ENCODE data around the gene CHRM4.

Gene CHRM4

GRCh38 chr11:46383404-46383758 lies 8.2 kb downstream of the CHRM4 start:
- Histone ChIP-seq H3K79me2 (ENCODE audit: control insufficient read depth, insufficient read depth, low read length, poor library complexity) (peaks cover 13% of the 10 kb centered on the region), H3K23ac (ENCODE audit: low read length) (no peak overlapping the region), H2AFZ (ENCODE audit: insufficient read depth, low read length, poor library complexity) (no peak overlapping the region), H3K4ac (ENCODE audit: low read depth, low read length) (no peak overlapping the region), H4K91ac (ENCODE audit: low read depth, low read length) (no peak overlapping the region), H4K8ac (ENCODE audit: low read depth, low read length) (no peak overlapping the region), H2AK5ac (ENCODE audit: low read length) (no peak overlapping the region), H3K4me2 (ENCODE audit: low read length) (no peak overlapping the region), H2BK12ac (ENCODE audit: low read length) (no peak overlapping the region), H3K79me1 (ENCODE audit: low read length) (peaks cover 24% of the 10 kb centered on the region), H3K9ac (ENCODE audit: low read length) (no peak overlapping the region), H2BK5ac (ENCODE audit: low read depth, low read length, poor library complexity) (no peak overlapping the region), H3K27me3 (ENCODE audit: insufficient read depth, low read length) (no peaks in the 10 kb centered on the region), H3K4me3 (ENCODE audit: low read depth, low read length) (no peak overlapping the region), H3K4me1 (ENCODE audit: control insufficient read depth in 1 of 2, insufficient read depth in 2 of 2, low read length in 2 of 2) (peaks cover 15 to 19% of the 10 kb centered on the region in 2 experiments), H3K36me3 (ENCODE audit: control insufficient read depth in 1 of 2, insufficient read depth in 2 of 2, low read length in 2 of 2) (peaks cover 19% of the 10 kb centered on the region in 2 experiments), H4K12ac (ENCODE audit: low read depth, low read length) (no peak overlapping the region), H3K18ac (ENCODE audit: low read length) (peak overlapping the region; percentile 21), H2BK120ac (ENCODE audit: insufficient read depth, low read length, poor library complexity) (no peak overlapping the region), H3K9me3 (ENCODE audit: insufficient read depth, low read depth, low read length) (peaks cover 2% of the 10 kb centered on the region), H3K14ac (ENCODE audit: low read length) (no peak overlapping the region), H3K27ac (ENCODE audit: low read depth, low read length) (no peak overlapping the region)
- DNase-seq: no peak
- WGBS (ENCODE audit: extremely low coverage, insufficient coverage, insufficient read length): no CpG with 5 or more reads among the region's 7 CpGs

GRCh38 chr11:46382646-46383403 lies 8.8 kb downstream of the CHRM4 start:
- H3K18ac ChIP-seq (ENCODE audit: low read length): peak overlapping the region; percentile 89
- peaks cover 13% of the 10 kb centered on the region for H3K79me2 ChIP-seq (ENCODE audit: control insufficient read depth, insufficient read depth, low read length, poor library complexity)
- peak overlapping the region; percentile 97 for H4K91ac ChIP-seq (ENCODE audit: low read depth, low read length)
- H4K8ac ChIP-seq (ENCODE audit: low read depth, low read length): peak overlapping the region; percentile 83
- H3K4me1 ChIP-seq (ENCODE audit: control insufficient read depth in 1 of 2, insufficient read depth in 2 of 2, low read length in 2 of 2): peaks cover 15 to 17% of the 10 kb centered on the region in 2 experiments
- peak overlapping the region; percentile 11 for H4K12ac ChIP-seq (ENCODE audit: low read depth, low read length)
- peak; percentile 35 to 67 for DNase-seq
- peak overlapping the region; percentile 81 for H3K4me2 ChIP-seq (ENCODE audit: low read length)
- peaks cover 24% of the 10 kb centered on the region in 2 experiments for H3K36me3 ChIP-seq (ENCODE audit: control insufficient read depth in 1 of 2, insufficient read depth in 2 of 2, low read length in 2 of 2)
- no peaks in the 10 kb centered on the region for H3K27me3 ChIP-seq (ENCODE audit: insufficient read depth, low read length)
- no peak overlapping the region for H3K23ac ChIP-seq (ENCODE audit: low read length)
- H3K9ac ChIP-seq (ENCODE audit: low read length): peak overlapping the region; percentile 89
- H2BK12ac ChIP-seq (ENCODE audit: low read length): no peak overlapping the region
- peak overlapping the region; percentile 87 for H3K4ac ChIP-seq (ENCODE audit: low read depth, low read length)
- peak overlapping the region; percentile 85 for H3K4me3 ChIP-seq (ENCODE audit: low read depth, low read length)
- no CpG with 5 or more reads among the region's 18 CpGs for WGBS (ENCODE audit: extremely low coverage, insufficient coverage, insufficient read length)
- H2AK5ac ChIP-seq (ENCODE audit: low read length): peak overlapping the region; percentile 40
- no peaks in the 10 kb centered on the region for H3K9me3 ChIP-seq (ENCODE audit: insufficient read depth, low read depth, low read length)
- peaks cover 24% of the 10 kb centered on the region for H3K79me1 ChIP-seq (ENCODE audit: low read length)
- peak overlapping the region; percentile 90 for H3K27ac ChIP-seq (ENCODE audit: low read depth, low read length)
- peak overlapping the region; percentile 69 for H2BK120ac ChIP-seq (ENCODE audit: insufficient read depth, low read length, poor library complexity)
- H2AFZ ChIP-seq (ENCODE audit: insufficient read depth, low read length, poor library complexity): no peak overlapping the region
- H2BK5ac ChIP-seq (ENCODE audit: low read depth, low read length, poor library complexity): no peak overlapping the region
- H3K14ac ChIP-seq (ENCODE audit: low read length): peak overlapping the region; percentile 86

- Histone ChIP-seq H3K27me3 (ENCODE audit: insufficient read depth, low read length) (no peaks in the 10 kb centered on the region), H3K4ac (ENCODE audit: low read depth, low read length) (peak overlapping the region; percentile 87), H2AFZ (ENCODE audit: insufficient read depth, low read length, poor library complexity) (peak overlapping the region; percentile 42), H4K12ac (ENCODE audit: low read depth, low read length) (peak overlapping the region; percentile 91), H2BK12ac (ENCODE audit: low read length) (peak overlapping the region; percentile 47), H2BK120ac (ENCODE audit: insufficient read depth, low read length, poor library complexity) (peak overlapping the region; percentile 69), H4K8ac (ENCODE audit: low read depth, low read length) (peak overlapping the region; percentile 83), H3K79me1 (ENCODE audit: low read length) (peaks cover 24% of the 10 kb centered on the region), H2AK5ac (ENCODE audit: low read length) (peak overlapping the region; percentile 40), H3K23ac (ENCODE audit: low read length) (no peak overlapping the region), H3K4me1 (ENCODE audit: control insufficient read depth in 1 of 2, insufficient read depth in 2 of 2, low read length in 2 of 2) (peaks cover 15 to 17% of the 10 kb centered on the region in 2 experiments), H3K36me3 (ENCODE audit: control insufficient read depth in 1 of 2, insufficient read depth in 2 of 2, low read length in 2 of 2) (peaks cover 32% of the 10 kb centered on the region in 2 experiments), H4K91ac (ENCODE audit: low read depth, low read length) (peak overlapping the region; percentile 97), H3K18ac (ENCODE audit: low read length) (peak overlapping the region; percentile 89), H3K79me2 (ENCODE audit: control insufficient read depth, insufficient read depth, low read length, poor library complexity) (peaks cover 13% of the 10 kb centered on the region), H3K27ac (ENCODE audit: low read depth, low read length) (peak overlapping the region; percentile 90), H2BK5ac (ENCODE audit: low read depth, low read length, poor library complexity) (peak overlapping the region; percentile 95), H3K9me3 (ENCODE audit: insufficient read depth, low read depth, low read length) (no peaks in the 10 kb centered on the region), H3K9ac (ENCODE audit: low read length) (peak overlapping the region; percentile 89), H3K4me2 (ENCODE audit: low read length) (peak overlapping the region; percentile 81), H3K14ac (ENCODE audit: low read length) (peak overlapping the region; percentile 86), H3K4me3 (ENCODE audit: low read depth, low read length) (peak overlapping the region; percentile 85)
- no CpG with 5 or more reads among the region's 66 CpGs for WGBS (ENCODE audit: extremely low coverage, insufficient coverage, insufficient read length)
- DNase-seq: no peak
Observed at GRCh38 chr11:46381819-46382645, 9.5 kb downstream of the CHRM4 start.

- H3K27me3 ChIP-seq (ENCODE audit: insufficient read depth, low read length): no peaks in the 10 kb centered on the region
- peak within 1 kb of the TSS; percentile 100 for H4K91ac ChIP-seq (ENCODE audit: low read depth, low read length)
- peak within 1 kb of the TSS; percentile 97 for H3K14ac ChIP-seq (ENCODE audit: low read length)
- DNase-seq: peak; percentile 36 to 49
- peak within 1 kb of the TSS; percentile 87 for H3K4ac ChIP-seq (ENCODE audit: low read depth, low read length)
- peaks cover 38 to 40% of the 10 kb centered on the region in 2 experiments for H3K36me3 ChIP-seq (ENCODE audit: control insufficient read depth in 1 of 2, insufficient read depth in 2 of 2, low read length in 2 of 2)
- peak within 1 kb of the TSS; percentile 51 for H2AFZ ChIP-seq (ENCODE audit: insufficient read depth, low read length, poor library complexity)
- H3K4me1 ChIP-seq (ENCODE audit: control insufficient read depth in 1 of 2, insufficient read depth in 2 of 2, low read length in 2 of 2): peaks cover 15 to 17% of the 10 kb centered on the region in 2 experiments
- peak within 1 kb of the TSS; percentile 89 for H3K9ac ChIP-seq (ENCODE audit: low read length)
- H2AK5ac ChIP-seq (ENCODE audit: low read length): peak within 1 kb of the TSS; percentile 89
- no CpG with 5 or more reads among the region's 96 CpGs for WGBS (ENCODE audit: extremely low coverage, insufficient coverage, insufficient read length)
- H3K23ac ChIP-seq (ENCODE audit: low read length): no peak within 1 kb of the TSS
- peak within 1 kb of the TSS; percentile 96 for H4K8ac ChIP-seq (ENCODE audit: low read depth, low read length)
- peak within 1 kb of the TSS; percentile 98 for H2BK120ac ChIP-seq (ENCODE audit: insufficient read depth, low read length, poor library complexity)
- peak within 1 kb of the TSS; percentile 100 for H3K27ac ChIP-seq (ENCODE audit: low read depth, low read length)
- peaks cover 24% of the 10 kb centered on the region for H3K79me1 ChIP-seq (ENCODE audit: low read length)
- peaks cover 13% of the 10 kb centered on the region for H3K79me2 ChIP-seq (ENCODE audit: control insufficient read depth, insufficient read depth, low read length, poor library complexity)
- H3K9me3 ChIP-seq (ENCODE audit: insufficient read depth, low read depth, low read length): no peaks in the 10 kb centered on the region
- peak within 1 kb of the TSS; percentile 95 for H3K18ac ChIP-seq (ENCODE audit: low read length)
- peak within 1 kb of the TSS; percentile 81 for H3K4me2 ChIP-seq (ENCODE audit: low read length)
- H2BK5ac ChIP-seq (ENCODE audit: low read depth, low read length, poor library complexity): peak within 1 kb of the TSS; percentile 96
- H4K12ac ChIP-seq (ENCODE audit: low read depth, low read length): peak within 1 kb of the TSS; percentile 91
- H3K4me3 ChIP-seq (ENCODE audit: low read depth, low read length): peak within 1 kb of the TSS; percentile 85
- H2BK12ac ChIP-seq (ENCODE audit: low read length): peak within 1 kb of the TSS; percentile 47
Observed at GRCh38 chr11:46381048-46381818, 10.3 kb downstream of the CHRM4 start, which contains the start of gene MDK. Gene MDK (plus strand): TSS chr11:46381669. CDS start chr11:46382058, 389 bp downstream.

Data from trophoblast cell (in vitro differentiated cells and primary cell).